Adrenal gland (tissue), 5 donors: ENCODE data around the gene USP14.

Source experiments
- CTCF ChIP-seq, 6 experiments: fragments of 450-650 bp in 4 of 6; fragments of 200-600 bp in 2 of 6; sonication (generic) in 1 of 6; IDR thresholded peaks; 1 replicate in 5 of 6; 2 replicates in 1 of 6; pipeline versions ENCODE4 v1.5.1 to v1.8.0; 2016 to 2021; ENCODE audit warnings: antibody characterized with exemption in 6 of 6, mild to moderate bottlenecking in 2 of 6, moderate library complexity in 1 of 6
- POLR2A ChIP-seq, 2 donors: fragments of 450-650 bp; IDR thresholded peaks; one replicate each; pipeline ENCODE4 v1.6.1; 2017; ENCODE audit warnings: antibody characterized with exemption in 2 of 2, mild to moderate bottlenecking in 2 of 2, moderate library complexity in 1 of 2
- donor health status: DM: no; HTN: no; CAD: no.

GRCh38 chr18:225745-226144 is 67.4 kb downstream of the USP14 start:
- TF ChIP-seq CTCF (IDR thresholded peaks at IDR 0.05) (no peak), POLR2A (IDR thresholded peaks at IDR 0.05) (no peak)
